Spleen (tissue), 7 donors: Measurements from ENCODE around the gene CLEC4G.

ENCODE experiments used
- CTCF ChIP-seq, 11 experiments: fragments of 200-600 bp in 7 of 11; fragments of 450-650 bp in 4 of 11; sonication (generic) in 4 of 11; IDR thresholded peaks in 8 of 11; conservative IDR thresholded peaks in 3 of 11; 1 replicate in 7 of 11; 2 replicates in 4 of 11; pipeline versions ENCODE4 v1.4.0 to v1.8.0; 2016 to 2021; ENCODE audit warnings: antibody characterized with exemption in 11 of 11, inconsistent platforms in 4 of 11, mild to moderate bottlenecking in 1 of 11
- POLR2A ChIP-seq, 3 donors: fragments of 450-650 bp; IDR thresholded peaks; one replicate each; pipeline ENCODE4 v1.5.1; 2017; ENCODE audit warnings: antibody characterized with exemption in 3 of 3, mild to moderate bottlenecking in 1 of 3
- donor health status: DM: no; HTN: no; CAD: no; lungs with moderate emphysema.
- donor health status: DM: no; HTN: no; CAD: no.
- donor health status: DM: no; HTN: no; CAD: no.

- no peak for TF ChIP-seq CTCF (IDR thresholded peaks at IDR 0.05 in 8 of 11, conservative IDR thresholded peaks at IDR 0.05 in 3 of 11)
- TF ChIP-seq POLR2A (IDR thresholded peaks at IDR 0.05): no peak
These were observed 19.4 kb upstream of the CLEC4G start for GRCh38 chr19:7751157-7751783.
